ENCODE data around the gene SCNN1A. TPM values are rescaled to one million over a fixed set of nuclear protein-coding genes. Genes with fewer than 3 reads are reported as not detected.

Gene SCNN1A
- total and polyA plus RNA-seq, 2 of the 13 experiments (the other 11 are each of a cell fraction or from before 2014, with no cell fraction given), result 1.5 to 14.6 TPM

DNA sequence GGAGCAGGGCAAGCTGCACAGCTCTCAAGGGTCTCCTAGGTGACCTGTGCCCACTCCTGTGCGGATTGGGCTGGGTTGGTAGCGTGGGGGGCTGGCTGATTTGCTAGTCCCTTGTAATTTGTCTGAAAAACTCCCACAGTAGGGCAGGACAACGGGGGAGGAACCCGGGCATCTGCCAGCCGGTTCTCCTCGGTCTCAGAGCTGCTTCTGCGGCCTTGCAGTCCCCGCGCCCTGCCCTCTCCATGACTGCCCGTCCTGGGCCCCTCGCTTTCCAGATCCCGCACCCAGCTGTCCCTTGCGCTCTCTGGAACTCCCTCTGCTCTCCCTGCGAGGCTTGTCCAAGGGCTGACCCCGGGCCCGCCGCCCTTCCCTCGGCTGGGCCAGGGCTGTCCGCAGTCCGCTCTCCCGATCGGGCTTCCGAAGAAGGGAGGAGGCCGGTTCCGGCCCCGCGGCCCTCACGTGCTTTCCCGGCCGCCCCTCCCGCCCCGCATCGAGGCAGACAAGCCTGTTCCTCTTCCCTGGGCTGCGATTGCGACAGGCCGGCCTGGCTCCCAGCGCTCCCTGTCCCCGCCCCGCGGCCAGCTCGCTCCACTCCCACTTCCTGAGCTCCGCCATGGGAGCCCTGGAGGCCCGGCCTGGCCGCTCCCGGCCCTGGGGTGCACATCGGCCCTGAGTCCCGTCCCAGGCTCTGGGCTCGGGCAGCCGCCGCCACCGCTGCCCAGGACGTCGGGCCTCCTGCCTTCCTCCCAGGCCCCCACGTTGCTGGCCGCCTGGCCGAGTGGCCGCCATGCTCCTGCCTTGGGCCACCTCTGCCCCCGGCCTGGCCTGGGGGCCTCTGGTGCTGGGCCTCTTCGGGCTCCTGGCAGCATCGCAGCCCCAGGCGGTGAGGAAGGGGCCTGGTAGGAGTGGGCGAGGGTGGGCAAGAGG is 8.5 kb upstream of the SCNN1A start, which contains the start of gene LTBR (continued):
- TF ChIP-seq, protein P1, sequence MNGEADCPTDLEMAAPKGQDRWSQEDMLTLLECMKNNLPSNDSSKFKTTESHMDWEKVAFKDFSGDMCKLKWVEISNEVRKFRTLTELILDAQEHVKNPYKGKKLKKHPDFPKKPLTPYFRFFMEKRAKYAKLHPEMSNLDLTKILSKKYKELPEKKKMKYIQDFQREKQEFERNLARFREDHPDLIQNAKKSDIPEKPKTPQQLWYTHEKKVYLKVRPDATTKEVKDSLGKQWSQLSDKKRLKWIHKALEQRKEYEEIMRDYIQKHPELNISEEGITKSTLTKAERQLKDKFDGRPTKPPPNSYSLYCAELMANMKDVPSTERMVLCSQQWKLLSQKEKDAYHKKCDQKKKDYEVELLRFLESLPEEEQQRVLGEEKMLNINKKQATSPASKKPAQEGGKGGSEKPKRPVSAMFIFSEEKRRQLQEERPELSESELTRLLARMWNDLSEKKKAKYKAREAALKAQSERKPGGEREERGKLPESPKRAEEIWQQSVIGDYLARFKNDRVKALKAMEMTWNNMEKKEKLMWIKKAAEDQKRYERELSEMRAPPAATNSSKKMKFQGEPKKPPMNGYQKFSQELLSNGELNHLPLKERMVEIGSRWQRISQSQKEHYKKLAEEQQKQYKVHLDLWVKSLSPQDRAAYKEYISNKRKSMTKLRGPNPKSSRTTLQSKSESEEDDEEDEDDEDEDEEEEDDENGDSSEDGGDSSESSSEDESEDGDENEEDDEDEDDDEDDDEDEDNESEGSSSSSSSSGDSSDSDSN (CRISPR knock-in tag; IDR thresholded peaks at IDR 0.05), result peak; percentile 100
- no peak; the same call in 1 of the 2 replicates for TF ChIP-seq ZNF484 (CRISPR knock-in tag; IDR thresholded peaks at IDR 0.05; ENCODE audit: borderline replicate concordance, low read depth)
- TF ChIP-seq KDM2A (CRISPR knock-in tag; IDR thresholded peaks at IDR 0.05; ENCODE audit: borderline replicate concordance, low read depth), result peak; percentile 86
- TF ChIP-seq, protein P2, sequence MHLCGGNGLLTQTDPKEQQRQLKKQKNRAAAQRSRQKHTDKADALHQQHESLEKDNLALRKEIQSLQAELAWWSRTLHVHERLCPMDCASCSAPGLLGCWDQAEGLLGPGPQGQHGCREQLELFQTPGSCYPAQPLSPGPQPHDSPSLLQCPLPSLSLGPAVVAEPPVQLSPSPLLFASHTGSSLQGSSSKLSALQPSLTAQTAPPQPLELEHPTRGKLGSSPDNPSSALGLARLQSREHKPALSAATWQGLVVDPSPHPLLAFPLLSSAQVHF (CRISPR knock-in tag; IDR thresholded peaks at IDR 0.05), result peak; percentile 71; the same call in 1 of the 2 replicates
- TF ChIP-seq ZFP36L1 (CRISPR knock-in tag; IDR thresholded peaks at IDR 0.05), result peak; percentile 98
- TF ChIP-seq NR2F1 (CRISPR knock-in tag; IDR thresholded peaks at IDR 0.05), result 0 out of 4 replicates have a peak, but pooled peaks of 1 of the 2 experiments have one; percentile 8
- no peak for TF ChIP-seq EZH2 (conservative IDR thresholded peaks at IDR 0.05; ENCODE audit: low read depth, low read length)
- TF ChIP-seq WIZ (CRISPR knock-in tag; IDR thresholded peaks at IDR 0.05), result 0 out of 2 replicates have a peak, but pooled peaks have one; percentile 46
- peak; percentile 25; the same call in 1 of the 2 replicates for TF ChIP-seq ZNF225 (CRISPR knock-in tag; IDR thresholded peaks at IDR 0.05)
- 0 out of 2 replicates have a peak, but pooled peaks have one; percentile 70 for TF ChIP-seq ZBTB3 (CRISPR knock-in tag; IDR thresholded peaks at IDR 0.05; ENCODE audit: borderline replicate concordance, low read depth)
- TF ChIP-seq TOE1 (CRISPR knock-in tag; IDR thresholded peaks at IDR 0.05), result peak; percentile 75; the same call in 1 of the 2 replicates
- no peak for TF ChIP-seq FOSL1 (CRISPR knock-in tag; IDR thresholded peaks at IDR 0.05; ENCODE audit: borderline replicate concordance)
- no peak for TF ChIP-seq STAT5B (CRISPR knock-in tag; IDR thresholded peaks at IDR 0.05)
- TF ChIP-seq, protein P3, sequence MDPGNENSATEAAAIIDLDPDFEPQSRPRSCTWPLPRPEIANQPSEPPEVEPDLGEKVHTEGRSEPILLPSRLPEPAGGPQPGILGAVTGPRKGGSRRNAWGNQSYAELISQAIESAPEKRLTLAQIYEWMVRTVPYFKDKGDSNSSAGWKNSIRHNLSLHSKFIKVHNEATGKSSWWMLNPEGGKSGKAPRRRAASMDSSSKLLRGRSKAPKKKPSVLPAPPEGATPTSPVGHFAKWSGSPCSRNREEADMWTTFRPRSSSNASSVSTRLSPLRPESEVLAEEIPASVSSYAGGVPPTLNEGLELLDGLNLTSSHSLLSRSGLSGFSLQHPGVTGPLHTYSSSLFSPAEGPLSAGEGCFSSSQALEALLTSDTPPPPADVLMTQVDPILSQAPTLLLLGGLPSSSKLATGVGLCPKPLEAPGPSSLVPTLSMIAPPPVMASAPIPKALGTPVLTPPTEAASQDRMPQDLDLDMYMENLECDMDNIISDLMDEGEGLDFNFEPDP (CRISPR knock-in tag; conservative IDR thresholded peaks at IDR 0.05), result 0 out of 2 replicates have a peak, but pooled peaks have one; percentile 95
- peak; percentile 50; the same call in 1 of the 2 replicates for TF ChIP-seq HOXD1 (CRISPR knock-in tag; IDR thresholded peaks at IDR 0.05)
- peak; percentile 83; the same call in 1 of the 2 replicates for TF ChIP-seq ZNF274 (CRISPR knock-in tag; IDR thresholded peaks at IDR 0.05)
- peak; percentile 79; the same call in 1 of the 2 replicates for TF ChIP-seq GLI4 (CRISPR knock-in tag; IDR thresholded peaks at IDR 0.05; ENCODE audit: borderline replicate concordance)
- peak; percentile 90 for TF ChIP-seq ZNF331 (CRISPR knock-in tag; IDR thresholded peaks at IDR 0.05)
- TF ChIP-seq MEIS2 (CRISPR knock-in tag; IDR thresholded peaks at IDR 0.05), result peak; percentile 81; the same call in 1 of the 2 replicates
- TF ChIP-seq FOXA1 (IDR thresholded peaks at IDR 0.05), result no peak
- TF ChIP-seq FOXA1 (CRISPR knock-in tag; IDR thresholded peaks at IDR 0.05), result 0 out of 2 replicates have a peak, but pooled peaks have one; percentile 29
- TF ChIP-seq PPARG (CRISPR knock-in tag; conservative IDR thresholded peaks at IDR 0.05), result peak; percentile 59

Data from HepG2 (cell line).